Transverse colon (tissue), 3 donors: ENCODE results near the gene TPD52L1.

ENCODE experiments used
- POLR2A ChIP-seq: fragments of 450-650 bp; IDR thresholded peaks from one replicate; pipeline ENCODE4 v1.6.1; 2016; ENCODE audit warnings: antibody characterized with exemption, mild to moderate bottlenecking, moderate library complexity
- TF ChIP-seq, protein P1 (sequence below), 5 experiments: fragments of 200-600 bp in 3 of 5; fragments of 450-650 bp in 2 of 5; sonication (generic) in 3 of 5; IDR thresholded peaks; 1 replicate in 2 of 5; 2 replicates in 3 of 5; pipeline ENCODE4 v1.5.1; 2016 to 2017; ENCODE audit warnings: antibody characterized with exemption in 5 of 5, inconsistent platforms in 3 of 5, mild to moderate bottlenecking in 2 of 5, moderate library complexity in 1 of 5

DNA sequence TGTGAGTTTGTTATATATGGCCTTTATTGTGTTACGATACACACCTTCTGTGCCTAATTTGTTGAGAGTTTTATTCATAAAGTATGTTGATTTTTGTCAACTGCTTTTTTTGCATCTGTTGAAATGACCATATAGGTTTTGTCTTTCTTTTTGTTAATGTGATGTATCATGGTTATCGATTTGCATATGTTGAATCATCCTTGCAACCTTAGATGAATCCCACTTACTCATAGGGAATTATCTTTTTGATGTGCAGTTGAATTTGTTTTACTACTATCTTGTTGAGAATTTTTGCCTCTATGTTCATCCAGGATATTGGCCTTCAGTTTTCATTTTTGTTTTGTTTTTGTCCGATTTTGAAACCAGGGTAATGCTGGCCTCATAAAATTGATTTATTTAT lies 45.7 kb upstream of the TPD52L1 start:
- TF ChIP-seq, protein P1, sequence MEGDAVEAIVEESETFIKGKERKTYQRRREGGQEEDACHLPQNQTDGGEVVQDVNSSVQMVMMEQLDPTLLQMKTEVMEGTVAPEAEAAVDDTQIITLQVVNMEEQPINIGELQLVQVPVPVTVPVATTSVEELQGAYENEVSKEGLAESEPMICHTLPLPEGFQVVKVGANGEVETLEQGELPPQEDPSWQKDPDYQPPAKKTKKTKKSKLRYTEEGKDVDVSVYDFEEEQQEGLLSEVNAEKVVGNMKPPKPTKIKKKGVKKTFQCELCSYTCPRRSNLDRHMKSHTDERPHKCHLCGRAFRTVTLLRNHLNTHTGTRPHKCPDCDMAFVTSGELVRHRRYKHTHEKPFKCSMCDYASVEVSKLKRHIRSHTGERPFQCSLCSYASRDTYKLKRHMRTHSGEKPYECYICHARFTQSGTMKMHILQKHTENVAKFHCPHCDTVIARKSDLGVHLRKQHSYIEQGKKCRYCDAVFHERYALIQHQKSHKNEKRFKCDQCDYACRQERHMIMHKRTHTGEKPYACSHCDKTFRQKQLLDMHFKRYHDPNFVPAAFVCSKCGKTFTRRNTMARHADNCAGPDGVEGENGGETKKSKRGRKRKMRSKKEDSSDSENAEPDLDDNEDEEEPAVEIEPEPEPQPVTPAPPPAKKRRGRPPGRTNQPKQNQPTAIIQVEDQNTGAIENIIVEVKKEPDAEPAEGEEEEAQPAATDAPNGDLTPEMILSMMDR (IDR thresholded peaks at IDR 0.05), result no peak
- TF ChIP-seq POLR2A, result no peak
